OCI-LY7 (cell line): ENCODE results near the gene EML2. TPM values are rescaled to one million over a fixed set of nuclear protein-coding genes. Genes with fewer than 3 reads are reported as not detected.
A peak's percentile ranks its signal among the peaks of the same experiment; 100 is the strongest.

Experiments used
- BruUV-seq: library from RNA; stranded (reverse); fragments of 400-500 nt; replicated peaks from 2 replicates; lab custom pipeline; 2021; lab: Mats Ljungman, UMichigan
- CTCF ChIA-PET: fragments of 300-600 bp; sonication (Branson Sonifier 250); formaldehyde crosslinking; loops from one replicate; lab custom pipeline; 2022; ENCODE audit warnings: antibody characterized with exemption; ENCODE audit not compliant: unreplicated experiment; lab: Charles Lee
- POLR2A ChIA-PET: fragments of 300-600 bp; sonication (Branson Sonifier 250); formaldehyde crosslinking; loops from one replicate; lab custom pipeline; 2022; ENCODE audit warnings: antibody characterized with exemption; lab: Charles Lee
- DNase-seq: peaks from one replicate; pipeline ENCODE4 v3.0.0-alpha.2; 2015; ENCODE audit warnings: low spot score
- H2AFZ ChIP-seq: fragments of 200-600 bp; sonication (generic), shearing (Covaris generic); 2 replicates; pipeline ENCODE4 v1.6.1; 2014; ENCODE audit warnings: mild to moderate bottlenecking, antibody characterized with exemption, low read length, moderate library complexity
- H3K27ac ChIP-seq: fragments of 200-600 bp; sonication (generic); 2 replicates; pipeline ENCODE4 v1.5.1; 2014; ENCODE audit warnings: mixed run types, low read depth, mild to moderate bottlenecking, moderate library complexity, low read length, inconsistent platforms; ENCODE audit not compliant: poor library complexity, severe bottlenecking
- H3K36me3 ChIP-seq: fragments of 200-600 bp; sonication (generic); 2 replicates; pipeline ENCODE4 v1.6.1; 2014; ENCODE audit warnings: mild to moderate bottlenecking, antibody characterized with exemption, low read length, moderate library complexity, mixed read lengths; ENCODE audit not compliant: insufficient read depth
- H3K4me1 ChIP-seq: fragments of 200-600 bp; sonication (generic); 2 replicates; pipeline ENCODE4 v1.5.1; 2014; ENCODE audit warnings: mild to moderate bottlenecking, low read length; ENCODE audit not compliant: insufficient read depth, poor library complexity, severe bottlenecking
- H3K4me2 ChIP-seq: fragments of 200-600 bp; sonication (generic); 2 replicates; pipeline ENCODE4 v1.6.1; 2014; ENCODE audit warnings: mild to moderate bottlenecking, low read length
- H3K4me3 ChIP-seq: fragments of 200-600 bp; sonication (generic); 2 replicates; pipeline ENCODE4 v1.5.1; 2014; ENCODE audit warnings: mild to moderate bottlenecking, low read depth, low read length; ENCODE audit not compliant: poor library complexity, severe bottlenecking
- H3K79me2 ChIP-seq: fragments of 200-600 bp; sonication (generic); 2 replicates; pipeline ENCODE4 v1.6.1; 2016; ENCODE audit warnings: low read depth, mild to moderate bottlenecking, low read length, moderate library complexity, mixed read lengths; ENCODE audit not compliant: insufficient read depth
- H3K9me2 ChIP-seq: fragments of 200-600 bp; sonication (generic); 2 replicates; pipeline ENCODE4 v1.6.1; 2016; ENCODE audit warnings: mild to moderate bottlenecking, low read length, mixed read lengths; ENCODE audit not compliant: insufficient read depth
- H3K9me3 ChIP-seq: fragments of 200-600 bp; sonication (generic); 2 replicates; pipeline ENCODE4 v1.6.1; 2014; ENCODE audit warnings: mild to moderate bottlenecking, mixed run types, low read length, mixed read lengths
- H4K20me1 ChIP-seq: fragments of 200-600 bp; sonication (generic); 2 replicates; pipeline ENCODE4 v1.6.1; 2014; ENCODE audit warnings: mild to moderate bottlenecking, antibody characterized with exemption, low read length, moderate library complexity, mixed read lengths; ENCODE audit not compliant: insufficient read depth
- EZH2phosphoT487 ChIP-seq: fragments of 200-600 bp; sonication (generic); IDR thresholded peaks from 2 replicates; pipeline ENCODE4 v1.6.1; 2018; ENCODE audit warnings: low read depth, borderline replicate concordance, mild to moderate bottlenecking, mixed run types, antibody characterized with exemption, low read length, moderate library complexity, mixed read lengths
- intact Hi-C: fragments of 100-400 bp; cut with micrococcal nuclease; formaldehyde crosslinking; loops from one replicate; pipeline ENCODE4 v1.10.0; 2022; ENCODE audit not compliant: unreplicated experiment
- total RNA-seq, 2 experiments: library from RNA; depleted of rRNA in 1 of 2; stranded (reverse); fragments of >200 nt in 1 of 2; shearing (Covaris generic) in 1 of 2; gene quantifications; 2 replicates each; pipeline ENCODE4 v1.2.3, GENCODE V29; 2014 to 2022
- TF ChIP-seq, protein P1 (sequence below): fragments of 200-600 bp; sonication (generic); conservative IDR thresholded peaks from 2 replicates; pipeline ENCODE4 v1.5.1; 2014; ENCODE audit warnings: mild to moderate bottlenecking, antibody characterized with exemption, low read length, moderate library complexity, mixed read lengths

The EML2 gene
- total RNA-seq, 2 experiments from 2014 or later = 26.1 to 47.5 TPM

DNA sequence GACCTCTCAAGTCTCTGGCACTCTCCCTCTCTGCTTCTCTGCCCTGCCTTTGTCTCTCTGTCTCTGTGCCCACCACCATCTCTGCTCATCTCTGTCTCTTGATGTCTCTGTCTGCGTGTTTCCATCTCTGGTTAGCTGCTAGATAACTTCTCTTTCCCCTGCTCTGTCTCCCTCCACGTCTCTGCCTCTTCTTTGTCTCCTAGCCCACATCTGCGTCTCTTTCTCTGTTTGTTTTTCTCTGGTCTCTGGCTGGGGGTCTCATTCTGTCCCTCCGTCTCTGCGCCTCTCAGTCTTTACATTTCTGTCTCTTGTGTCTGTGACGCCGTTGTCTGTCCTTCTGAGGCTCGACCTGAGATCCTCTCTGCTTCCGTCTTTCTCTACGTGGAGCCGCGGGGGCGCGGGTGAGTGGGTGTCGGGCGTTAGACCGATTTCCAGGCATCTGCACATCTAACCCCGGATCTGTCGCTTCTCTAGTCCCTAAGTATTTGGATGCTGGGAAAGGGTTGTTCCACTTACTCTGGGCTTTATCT lies 29.2 kb upstream of the EML2 start:
- Histone ChIP-seq H3K9me3 (no peaks in the 10 kb centered on the region), H4K20me1 (no peaks in the 10 kb centered on the region), H3K79me2 (no peaks in the 10 kb centered on the region), H3K9me2 (no peaks in the 10 kb centered on the region), H2AFZ (peak overlapping the region; percentile 77), H3K4me3 (peak overlapping the region; percentile 70), H3K4me2 (peak overlapping the region; percentile 73), H3K36me3 (no peaks in the 10 kb centered on the region), H3K4me1 (peaks cover 54% of the 10 kb centered on the region), H3K27ac (peak overlapping the region; percentile 46)
- TF ChIP-seq, protein P1, sequence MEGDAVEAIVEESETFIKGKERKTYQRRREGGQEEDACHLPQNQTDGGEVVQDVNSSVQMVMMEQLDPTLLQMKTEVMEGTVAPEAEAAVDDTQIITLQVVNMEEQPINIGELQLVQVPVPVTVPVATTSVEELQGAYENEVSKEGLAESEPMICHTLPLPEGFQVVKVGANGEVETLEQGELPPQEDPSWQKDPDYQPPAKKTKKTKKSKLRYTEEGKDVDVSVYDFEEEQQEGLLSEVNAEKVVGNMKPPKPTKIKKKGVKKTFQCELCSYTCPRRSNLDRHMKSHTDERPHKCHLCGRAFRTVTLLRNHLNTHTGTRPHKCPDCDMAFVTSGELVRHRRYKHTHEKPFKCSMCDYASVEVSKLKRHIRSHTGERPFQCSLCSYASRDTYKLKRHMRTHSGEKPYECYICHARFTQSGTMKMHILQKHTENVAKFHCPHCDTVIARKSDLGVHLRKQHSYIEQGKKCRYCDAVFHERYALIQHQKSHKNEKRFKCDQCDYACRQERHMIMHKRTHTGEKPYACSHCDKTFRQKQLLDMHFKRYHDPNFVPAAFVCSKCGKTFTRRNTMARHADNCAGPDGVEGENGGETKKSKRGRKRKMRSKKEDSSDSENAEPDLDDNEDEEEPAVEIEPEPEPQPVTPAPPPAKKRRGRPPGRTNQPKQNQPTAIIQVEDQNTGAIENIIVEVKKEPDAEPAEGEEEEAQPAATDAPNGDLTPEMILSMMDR = no peak
- TF ChIP-seq EZH2phosphoT487 = no peak
- BruUV-seq = no TSS peak
- CTCF ChIA-PET = interaction anchor here (1.0 to 1.3 kb wide), 2 partner anchors 10 to 27 kb away, joined by 3 read pairs; no protein-coding TSS in a partner anchor
- no peak for DNase-seq
- intact Hi-C loops = no loop called here
- POLR2A ChIA-PET = interaction anchor here (0.9 to 2.5 kb wide), 3 partner anchors 13 to 84 kb away, joined by 3 to 8 read pairs (median 4); no protein-coding TSS in a partner anchor

DNA sequence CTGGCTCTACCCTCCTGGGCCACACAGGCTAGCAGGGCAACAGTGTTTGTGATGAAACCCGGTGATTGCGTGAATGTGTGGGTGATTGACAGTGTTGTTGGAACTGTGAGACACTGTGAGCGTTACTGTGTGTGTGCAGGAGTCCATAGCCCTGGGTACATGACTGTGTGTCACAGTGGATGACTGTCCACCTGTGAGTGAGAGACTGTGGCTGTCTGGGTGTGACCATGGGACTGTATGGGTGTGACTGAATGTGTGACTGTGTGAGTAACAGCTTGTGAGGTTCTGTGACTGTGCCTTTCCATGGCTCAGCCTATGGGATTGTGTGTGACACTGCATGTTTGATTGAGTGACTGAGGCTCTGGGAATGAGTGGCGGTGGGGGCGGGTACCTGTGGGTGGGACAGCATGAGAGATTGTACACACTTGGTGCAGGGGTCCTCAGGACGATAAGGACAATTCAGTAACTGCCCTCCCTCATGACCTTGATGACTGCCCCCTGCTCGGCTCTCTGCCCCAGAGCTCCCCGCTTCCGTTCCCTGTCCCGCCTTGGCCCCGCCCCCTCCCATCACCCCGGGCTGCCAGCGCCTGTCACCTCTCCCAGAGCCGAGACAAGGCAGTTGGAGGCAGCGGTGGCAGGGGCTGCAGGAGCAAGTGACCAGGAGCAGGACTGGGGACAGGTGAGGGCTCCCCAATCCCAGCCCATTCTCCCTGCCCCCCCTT lies 28.6 kb upstream of the EML2 start, which contains the start of gene GIPR:
Gene GIPR, plus strand, starts transcription at position 602 of the 722 bp plus-strand sequence. CDS start 1,300 bp downstream, outside the sequence.
- no peaks in the 10 kb centered on the region for H3K9me2 ChIP-seq
- no peaks in the 10 kb centered on the region for H4K20me1 ChIP-seq
- H3K79me2 ChIP-seq = no peaks in the 10 kb centered on the region
- H2AFZ ChIP-seq = peak within 1 kb of the TSS; percentile 77
- CTCF ChIA-PET = interaction anchor here (0.6 to 1.6 kb wide), 3 partner anchors 25 to 85 kb away, joined by 3 to 5 read pairs (median 4); partner anchors contain the start of gene QPCTL
- H3K27ac ChIP-seq = peak within 1 kb of the TSS; percentile 46
- TF ChIP-seq, protein P1 = no peak
- no peak for TF ChIP-seq EZH2phosphoT487
- no peaks in the 10 kb centered on the region for H3K9me3 ChIP-seq
- BruUV-seq = no TSS peak
- peak within 1 kb of the TSS; percentile 70 for H3K4me3 ChIP-seq
- DNase-seq = peak; percentile 76
- POLR2A ChIA-PET = interaction anchor here (0.6 to 2.5 kb wide), 3 partner anchors 13 to 69 kb away, joined by 3 to 8 read pairs (median 4); no protein-coding TSS in a partner anchor
- H3K4me2 ChIP-seq = peak within 1 kb of the TSS; percentile 73
- H3K4me1 ChIP-seq = peaks cover 54% of the 10 kb centered on the region
- H3K36me3 ChIP-seq = no peaks in the 10 kb centered on the region
- intact Hi-C loops = no loop called here
